ENCODE results near the gene PEX10. TPM values are rescaled to one million over a fixed set of nuclear protein-coding genes. Genes with fewer than 3 reads are reported as not detected.

The PEX10 gene
- total RNA-seq, 4 donors from 2014 or later = 27.6 to 44.7 (median 37.8) TPM

DNA sequence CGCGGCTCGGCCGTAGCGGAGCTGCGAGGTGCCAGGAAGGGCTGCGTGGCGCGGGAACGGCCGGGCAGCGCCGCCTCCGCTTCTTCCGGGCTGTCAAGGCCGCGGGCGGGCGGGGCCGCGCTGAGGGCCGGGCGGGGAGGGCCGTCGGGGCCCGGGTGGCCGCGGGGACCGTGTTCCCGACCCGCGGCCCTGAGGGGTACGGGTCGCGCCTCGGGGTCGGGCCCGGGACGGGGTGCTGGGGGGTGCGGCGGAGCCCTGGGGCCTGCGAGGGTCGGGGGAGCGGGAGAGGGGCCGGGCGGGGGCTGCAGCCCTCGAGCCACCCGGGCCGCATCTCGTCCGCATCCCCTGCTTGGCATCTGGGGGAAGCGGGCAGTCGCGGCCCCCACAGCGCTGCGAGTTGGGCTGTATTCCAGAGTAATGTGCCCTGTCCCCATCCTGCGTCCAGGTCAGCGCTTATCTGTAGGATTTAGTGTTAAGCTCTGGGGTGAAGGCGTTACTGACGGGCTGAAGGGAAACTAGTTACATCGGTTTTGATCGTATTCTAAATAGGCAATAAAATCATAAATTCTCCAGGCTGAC is 20.3 kb downstream of the PEX10 start:
- 0% methylated on average over 8 to 17 of the region's 62 CpGs for WGBS, 2 donors
- no peak for TF ChIP-seq EP300 (IDR thresholded peaks at IDR 0.05)
- no peak for TF ChIP-seq CTCF (IDR thresholded peaks at IDR 0.05)
- no peak for TF ChIP-seq POLR2A (IDR thresholded peaks at IDR 0.05)
- Histone ChIP-seq H3K27ac (peak overlapping the region; percentile 72 to 89 (median 82)), H3K27me3 (no peaks in the 10 kb centered on the region), H3K4me3 (peak overlapping the region; percentile 49 to 87 (median 72)), H3K4me1 (peaks cover 0 to 49% (median 18%) of the 10 kb centered on the region in 4 donors), H3K36me3 (peaks cover 0 to 50% (median 0%) of the 10 kb centered on the region in 3 donors), H3K9me3 (no peaks in the 10 kb centered on the region)
- no peak for DNase-seq (ENCODE audit: low spot score in 2 of 2)

- no peaks in the 10 kb centered on the region for H3K9me3 ChIP-seq
- H3K27me3 ChIP-seq = no peaks in the 10 kb centered on the region
- H3K4me1 ChIP-seq = peaks cover 0 to 49% (median 18%) of the 10 kb centered on the region in 4 donors
- peaks cover 0 to 50% (median 0%) of the 10 kb centered on the region in 3 donors for H3K36me3 ChIP-seq
- TF ChIP-seq EP300 (IDR thresholded peaks at IDR 0.05) (peak; percentile 86 to 99), CTCF (IDR thresholded peaks at IDR 0.05) (peak in 2 of 5 experiments; percentile 13 to 52), POLR2A (IDR thresholded peaks at IDR 0.05) (peak; percentile 47 to 82)
- peak; percentile 97 for DNase-seq (ENCODE audit: low spot score in 2 of 2)
- peak within 1 kb of the TSS; percentile 49 to 87 (median 82) for H3K4me3 ChIP-seq
- 0 to 1% methylated on average over 24 to 31 of the region's 103 CpGs for WGBS, 2 donors
- H3K27ac ChIP-seq = peak within 1 kb of the TSS; percentile 72 to 89 (median 82)
These were observed 21.1 kb downstream of the PEX10 start, which contains the start of the genes MORN1 and RER1 for GRCh38 chr1:2391041-2391930. TSS of gene MORN1 (minus strand) at chr1:2391554. CDS start at chr1:2391533, 21 bp downstream. TSS of gene RER1 (plus strand) at chr1:2391841. CDS start at chr1:2395791, 3,950 bp downstream.

- 83 to 93% methylated on average over 7 of the region's 7 CpGs for WGBS, 2 donors
- Histone ChIP-seq H3K36me3 (peaks cover 0 to 37% (median 0%) of the 10 kb centered on the region in 3 donors), H3K27ac (no peak overlapping the region), H3K4me1 (peaks cover 0 to 40% (median 18%) of the 10 kb centered on the region in 4 donors), H3K4me3 (no peak overlapping the region), H3K9me3 (no peaks in the 10 kb centered on the region), H3K27me3 (no peaks in the 10 kb centered on the region)
- no peak for DNase-seq (ENCODE audit: low spot score in 2 of 2)
- TF ChIP-seq POLR2A (IDR thresholded peaks at IDR 0.05) (no peak), EP300 (IDR thresholded peaks at IDR 0.05) (no peak), CTCF (IDR thresholded peaks at IDR 0.05) (no peak)
These were observed 22.7 kb downstream of the PEX10 start for GRCh38 chr1:2389644-2390043.

GRCh38 chr1:2388004-2388913 is 24.1 kb downstream of the PEX10 start:
- Histone ChIP-seq H3K4me3 (no peak overlapping the region), H3K4me1 (peaks cover 0 to 26% (median 14%) of the 10 kb centered on the region in 4 donors), H3K36me3 (peaks cover 0 to 23% (median 0%) of the 10 kb centered on the region in 3 donors), H3K27ac (no peak overlapping the region), H3K27me3 (no peaks in the 10 kb centered on the region), H3K9me3 (no peaks in the 10 kb centered on the region)
- no peak for DNase-seq (ENCODE audit: low spot score in 2 of 2)
- no peak for TF ChIP-seq EP300 (IDR thresholded peaks at IDR 0.05)
- no peak for TF ChIP-seq CTCF (IDR thresholded peaks at IDR 0.05)
- TF ChIP-seq POLR2A (IDR thresholded peaks at IDR 0.05) = no peak
- WGBS, 2 donors = 93% methylated on average over 32 of the region's 32 CpGs
